ACHN (cell line): Measurements from ENCODE around the gene SCAF1.

Experiments
- DNase-seq: peaks from one replicate; pipeline ENCODE4 v3.0.0-alpha.2; 2015
- in situ Hi-C: cut with HindIII; loops from 2 replicates; pipeline ENCODE4 v1.10.0; 2017; ENCODE audit warnings: low sequenced_read_pairs, low pct_ligation_motif_present, low pct_unique_long_range_greater_than_20kb

Gene SCAF1, protein sequence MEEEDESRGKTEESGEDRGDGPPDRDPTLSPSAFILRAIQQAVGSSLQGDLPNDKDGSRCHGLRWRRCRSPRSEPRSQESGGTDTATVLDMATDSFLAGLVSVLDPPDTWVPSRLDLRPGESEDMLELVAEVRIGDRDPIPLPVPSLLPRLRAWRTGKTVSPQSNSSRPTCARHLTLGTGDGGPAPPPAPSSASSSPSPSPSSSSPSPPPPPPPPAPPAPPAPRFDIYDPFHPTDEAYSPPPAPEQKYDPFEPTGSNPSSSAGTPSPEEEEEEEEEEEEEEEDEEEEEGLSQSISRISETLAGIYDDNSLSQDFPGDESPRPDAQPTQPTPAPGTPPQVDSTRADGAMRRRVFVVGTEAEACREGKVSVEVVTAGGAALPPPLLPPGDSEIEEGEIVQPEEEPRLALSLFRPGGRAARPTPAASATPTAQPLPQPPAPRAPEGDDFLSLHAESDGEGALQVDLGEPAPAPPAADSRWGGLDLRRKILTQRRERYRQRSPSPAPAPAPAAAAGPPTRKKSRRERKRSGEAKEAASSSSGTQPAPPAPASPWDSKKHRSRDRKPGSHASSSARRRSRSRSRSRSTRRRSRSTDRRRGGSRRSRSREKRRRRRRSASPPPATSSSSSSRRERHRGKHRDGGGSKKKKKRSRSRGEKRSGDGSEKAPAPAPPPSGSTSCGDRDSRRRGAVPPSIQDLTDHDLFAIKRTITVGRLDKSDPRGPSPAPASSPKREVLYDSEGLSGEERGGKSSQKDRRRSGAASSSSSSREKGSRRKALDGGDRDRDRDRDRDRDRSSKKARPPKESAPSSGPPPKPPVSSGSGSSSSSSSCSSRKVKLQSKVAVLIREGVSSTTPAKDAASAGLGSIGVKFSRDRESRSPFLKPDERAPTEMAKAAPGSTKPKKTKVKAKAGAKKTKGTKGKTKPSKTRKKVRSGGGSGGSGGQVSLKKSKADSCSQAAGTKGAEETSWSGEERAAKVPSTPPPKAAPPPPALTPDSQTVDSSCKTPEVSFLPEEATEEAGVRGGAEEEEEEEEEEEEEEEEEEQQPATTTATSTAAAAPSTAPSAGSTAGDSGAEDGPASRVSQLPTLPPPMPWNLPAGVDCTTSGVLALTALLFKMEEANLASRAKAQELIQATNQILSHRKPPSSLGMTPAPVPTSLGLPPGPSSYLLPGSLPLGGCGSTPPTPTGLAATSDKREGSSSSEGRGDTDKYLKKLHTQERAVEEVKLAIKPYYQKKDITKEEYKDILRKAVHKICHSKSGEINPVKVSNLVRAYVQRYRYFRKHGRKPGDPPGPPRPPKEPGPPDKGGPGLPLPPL

DNA sequence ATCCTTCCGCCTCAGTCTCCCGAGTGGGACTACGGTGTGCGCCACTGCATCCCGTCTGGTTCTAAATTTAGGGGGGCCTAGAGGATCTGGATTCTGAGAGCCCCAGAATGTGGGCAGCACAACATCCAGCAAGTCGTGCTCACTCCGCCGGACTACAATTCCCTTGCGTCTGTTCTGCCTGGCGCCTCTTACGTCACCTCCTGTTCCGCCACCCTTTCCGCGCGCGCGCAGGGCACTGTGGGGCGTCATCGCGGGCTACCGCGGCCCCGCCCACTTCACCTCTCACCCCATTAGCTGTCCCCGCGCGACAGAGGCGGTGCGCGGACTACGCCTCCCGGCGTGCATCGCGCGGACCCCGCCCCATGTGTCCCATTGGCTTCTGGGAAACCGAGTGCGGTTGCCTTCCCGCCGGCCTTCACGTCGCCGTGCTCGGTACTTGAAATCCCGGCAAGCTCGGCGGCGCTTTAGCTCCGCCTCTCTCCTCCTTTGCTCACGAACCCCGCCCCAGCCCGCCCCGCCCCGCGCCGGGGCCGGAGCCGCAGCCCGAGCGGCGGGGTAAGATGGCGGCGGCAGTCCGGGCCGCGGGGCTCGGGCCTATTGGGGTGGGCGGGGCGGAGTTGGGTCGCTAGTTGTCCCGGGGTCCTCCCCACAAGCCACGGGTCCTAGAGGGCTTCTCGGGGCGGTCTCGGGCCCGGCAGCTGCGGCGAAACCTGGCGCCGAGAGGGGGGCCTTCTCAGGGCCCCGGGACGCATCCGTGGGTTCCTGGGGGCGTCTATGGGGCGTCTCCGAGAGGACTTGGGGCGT, at the start of gene SCAF1:
Gene SCAF1, plus strand, starts transcription at position 522 of the 804 bp plus-strand sequence. CDS start 2,818 bp downstream, outside the sequence.
- peak; percentile 97 for DNase-seq
- in situ Hi-C loops = no loop called here

GRCh38 chr19:49592486-49593232, 49.4 kb upstream of the SCAF1 start:
- peak; percentile 51 for DNase-seq
- in situ Hi-C loops = no loop called here

- in situ Hi-C loops = no loop called here
- peak; percentile 90 for DNase-seq
Measured at GRCh38 chr19:49593233-49594113, 48.5 kb upstream of the SCAF1 start.

DNA sequence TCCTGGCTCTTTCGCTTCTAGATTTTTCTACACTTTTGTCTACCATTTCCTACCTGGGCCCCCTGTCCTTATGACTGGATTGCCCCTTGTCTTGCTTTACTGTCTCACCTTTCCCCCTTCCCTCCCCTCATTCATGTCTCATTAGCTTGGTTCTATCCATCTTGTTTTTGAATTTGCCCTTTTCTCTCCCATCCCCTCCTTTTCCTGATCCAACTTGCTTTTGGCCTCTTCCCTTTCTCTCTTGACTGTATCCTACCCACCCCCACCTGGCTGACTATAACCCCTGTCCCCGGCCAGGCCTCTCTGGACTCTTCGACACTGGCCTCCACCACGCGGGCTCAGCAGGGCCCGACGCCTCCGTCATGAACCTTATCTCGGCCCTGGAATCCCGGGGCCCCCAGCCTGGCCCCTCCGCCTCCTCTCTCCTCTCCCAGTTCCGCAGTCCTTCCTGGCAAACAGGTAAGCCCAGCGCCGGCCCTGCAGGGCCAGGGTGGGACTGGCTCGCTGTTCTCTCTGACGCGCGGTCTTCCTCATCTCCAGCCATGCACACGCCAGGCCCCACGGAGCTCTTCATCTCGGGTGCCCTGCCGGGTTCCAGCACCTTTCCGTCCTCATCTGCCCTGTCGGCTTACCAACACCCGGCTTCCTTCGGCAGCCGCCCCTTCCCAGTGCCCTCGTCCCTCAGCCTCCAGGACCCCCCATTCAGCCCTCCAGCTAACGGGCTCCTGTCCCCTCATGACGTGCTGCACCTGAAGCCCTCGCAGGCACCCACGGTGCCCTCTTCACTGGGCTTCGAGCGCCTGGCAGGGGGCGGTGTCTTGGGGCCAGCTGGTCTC, 47.6 kb upstream of the SCAF1 start:
- in situ Hi-C loops = no loop called here
- no peak for DNase-seq

- no peak for DNase-seq
- in situ Hi-C loops = no loop called here
Measured at GRCh38 chr19:49594993-49595818, 46.8 kb upstream of the SCAF1 start.

GRCh38 chr19:49595819-49596404, 46.1 kb upstream of the SCAF1 start:
- in situ Hi-C loops = no loop called here
- DNase-seq = no peak

DNA sequence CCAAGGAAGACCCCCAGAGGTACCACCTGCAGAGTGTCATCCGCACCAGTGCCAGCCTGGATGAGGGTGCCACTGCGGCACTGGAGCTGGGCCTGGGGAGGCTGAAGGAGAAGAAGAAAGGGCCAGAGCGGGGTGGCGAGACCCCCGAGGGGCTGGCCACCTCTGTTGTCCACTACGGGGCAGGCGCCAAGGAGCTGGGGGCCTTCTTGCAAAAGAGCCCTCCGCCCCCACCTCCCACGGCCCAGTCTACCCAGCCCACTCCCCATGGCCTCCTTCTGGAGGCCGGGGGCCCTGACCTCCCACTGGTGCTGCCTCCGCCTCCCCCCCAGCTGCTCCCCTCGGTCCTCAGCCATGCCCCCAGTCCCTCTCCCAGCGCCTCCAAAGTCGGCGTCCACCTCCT, 45.6 kb upstream of the SCAF1 start:
- in situ Hi-C loops = no loop called here
- no peak for DNase-seq

GRCh38 chr19:49596954-49597702, 44.9 kb upstream of the SCAF1 start:
- in situ Hi-C loops = no loop called here
- DNase-seq = no peak

GRCh38 chr19:49597703-49597974, 44.4 kb upstream of the SCAF1 start:
- in situ Hi-C loops = no loop called here
- no peak for DNase-seq

DNA sequence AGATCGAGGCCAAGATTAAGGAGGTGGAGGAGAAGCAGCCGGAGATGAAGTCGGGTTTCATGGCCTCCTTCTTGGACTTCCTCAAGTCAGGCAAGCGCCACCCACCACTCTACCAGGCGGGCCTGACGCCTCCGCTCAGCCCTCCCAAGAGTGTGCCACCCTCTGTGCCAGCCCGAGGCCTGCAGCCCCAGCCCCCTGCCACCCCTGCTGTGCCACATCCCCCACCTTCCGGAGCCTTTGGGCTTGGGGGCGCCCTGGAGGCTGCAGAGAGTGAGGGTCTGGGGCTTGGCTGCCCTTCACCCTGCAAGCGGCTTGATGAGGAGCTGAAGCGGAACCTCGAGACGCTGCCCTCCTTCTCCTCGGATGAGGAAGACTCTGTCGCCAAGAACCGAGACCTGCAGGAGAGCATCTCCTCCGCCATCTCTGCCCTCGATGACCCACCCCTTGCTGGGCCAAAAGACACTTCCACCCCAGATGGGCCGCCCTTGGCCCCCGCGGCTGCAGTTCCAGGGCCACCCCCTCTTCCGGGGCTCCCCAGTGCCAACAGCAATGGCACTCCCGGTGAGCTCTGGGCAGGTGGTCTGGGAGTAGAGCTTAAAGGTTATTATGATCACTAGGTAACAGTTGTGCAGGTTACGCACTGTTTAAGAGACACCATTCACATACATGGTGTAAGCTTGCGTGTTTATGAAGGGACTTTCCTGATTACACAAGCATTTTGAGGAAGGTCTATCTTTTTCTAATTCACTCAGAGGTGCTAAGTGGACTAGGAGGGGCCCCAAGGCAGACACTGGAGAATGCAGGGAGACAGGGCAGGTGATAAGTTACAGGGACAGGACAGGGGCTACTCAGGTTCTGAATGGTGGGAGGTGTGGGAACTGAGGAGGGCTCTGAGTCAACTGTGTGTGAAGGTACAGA, 42.4 kb upstream of the SCAF1 start:
- no peak for DNase-seq
- in situ Hi-C loops = no loop called here

- DNase-seq = no peak
- in situ Hi-C loops = no loop called here
Measured at GRCh38 chr19:49601482-49602038, 40.4 kb upstream of the SCAF1 start.

- no peak for DNase-seq
- in situ Hi-C loops = no loop called here
Measured at GRCh38 chr19:49602806-49603205, 39.2 kb upstream of the SCAF1 start.

- in situ Hi-C loops = no loop called here
- DNase-seq = no peak
Measured at GRCh38 chr19:49605605-49606004, 36.4 kb upstream of the SCAF1 start.
